NCI-H1694 (cell line): ENCODE results near the gene TTYH1.

Source experiments
- DNase-seq: peaks from one replicate; lab custom pipeline; 2025; lab: John Stamatoyannopoulos, UW

TTYH1 gene

GRCh38 chr19:54481326-54481930, 66.2 kb downstream of the TTYH1 start:
- DNase-seq = no peak

GRCh38 chr19:54482889-54483288, 67.6 kb downstream of the TTYH1 start:
- DNase-seq = no peak

- no peak for DNase-seq
These were observed 69.2 kb downstream of the TTYH1 start for GRCh38 chr19:54484451-54484850.

GRCh38 chr19:54485851-54486250, 70.6 kb downstream of the TTYH1 start:
- DNase-seq = no peak
